ENCODE data around the gene RBM20.
"Not testable (repeated sequence)": the region's sequence is repeated elsewhere in the genome, so short reads cannot be mapped to it uniquely, and the experiment has no call there.

RBM20 gene

DNA sequence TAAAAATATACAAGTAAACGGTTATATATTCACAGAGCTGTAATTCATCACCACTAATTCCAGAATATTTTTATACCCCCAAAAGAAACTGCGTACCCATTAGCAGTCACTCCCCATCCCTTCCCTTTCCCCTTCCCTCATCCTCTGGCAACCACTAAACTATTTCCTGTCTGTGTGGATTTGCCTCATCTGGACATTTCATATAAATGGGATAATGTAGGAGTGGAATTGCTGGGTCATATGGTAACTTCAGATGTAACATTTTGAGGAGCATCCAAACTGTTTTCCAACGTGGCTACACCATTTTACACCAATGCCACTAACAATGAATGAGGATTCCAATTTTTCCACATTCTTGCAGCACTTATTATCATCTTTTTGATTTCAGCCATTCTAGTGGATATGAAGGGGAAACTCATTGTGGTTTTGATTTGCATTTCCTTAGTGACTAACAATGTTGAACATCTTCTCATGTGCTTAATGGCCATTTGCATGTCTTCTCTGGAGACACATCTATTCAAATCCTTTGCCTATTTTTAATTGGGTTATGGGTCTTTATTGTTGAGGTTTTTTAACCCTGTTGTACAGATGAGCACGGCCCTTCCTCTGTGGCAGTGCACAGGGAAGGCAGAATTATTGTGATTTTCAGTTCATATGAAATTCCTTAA lies 79.2 kb downstream of the RBM20 start:
- Histone ChIP-seq H3K4me3 (ENCODE audit: control insufficient read depth in 1 of 7, extremely low read depth in 1 of 7, insufficient read depth in 4 of 7, low read depth in 2 of 7, low read length in 6 of 7) (no peak overlapping the region), H3K36me3 (ENCODE audit: control insufficient read depth in 4 of 4, insufficient read depth in 4 of 4, low read length in 3 of 4) (no peaks in the 10 kb centered on the region), H3K27ac (ENCODE audit: insufficient read depth in 1 of 2, low read depth in 1 of 2, low read length in 2 of 2, poor library complexity in 1 of 2, severe bottlenecking in 2 of 2) (no peak overlapping the region), H3K4me1 (ENCODE audit: control extremely low read depth in 1 of 4, control insufficient read depth in 4 of 4, insufficient read depth in 4 of 4, low read length in 3 of 4) (peaks cover 0 to 4% (median under 1%) of the 10 kb centered on the region in 4 experiments), H3K9me3 (ENCODE audit: control extremely low read depth in 1 of 5, control insufficient read depth in 4 of 5, insufficient read depth in 2 of 5, low read depth in 1 of 5, low read length in 4 of 5) (no peaks in the 10 kb centered on the region), H3K27me3 (replicated peaks in 2 of 5; ENCODE audit: control insufficient read depth in 4 of 5, insufficient read depth in 5 of 5, low read length in 4 of 5) (no peaks in the 10 kb centered on the region)
- DNase-seq, result peak in 2 of 3 donors; percentile 37 to 42
- CTCF ChIA-PET, result interaction anchor here (0.7 to 1.3 kb wide), 4 partner anchors 9 to 170 kb away, joined by 3 to 4 read pairs (median 3); no protein-coding TSS in a partner anchor
- POLR2A ChIA-PET, result no interaction called here
- WGBS (ENCODE audit: insufficient coverage), result 93% methylated on average over 3 of the region's 4 CpGs

GRCh38 chr10:110724116-110724921 lies 80.2 kb downstream of the RBM20 start:
- no peak for DNase-seq
- H3K27me3 ChIP-seq (replicated peaks in 2 of 5; ENCODE audit: control insufficient read depth in 4 of 5, insufficient read depth in 5 of 5, low read length in 4 of 5), result peaks cover 0 to under 1% (median 0%) of the 10 kb centered on the region in 5 experiments
- H3K9me3 ChIP-seq (ENCODE audit: control extremely low read depth in 1 of 5, control insufficient read depth in 4 of 5, insufficient read depth in 2 of 5, low read depth in 1 of 5, low read length in 4 of 5), result no peaks in the 10 kb centered on the region
- no peaks in the 10 kb centered on the region for H3K36me3 ChIP-seq (ENCODE audit: control insufficient read depth in 4 of 4, insufficient read depth in 4 of 4, low read length in 3 of 4)
- WGBS (ENCODE audit: insufficient coverage), result 67% methylated on average over 5 of the region's 7 CpGs
- POLR2A ChIA-PET, result no interaction called here
- H3K27ac ChIP-seq (ENCODE audit: insufficient read depth in 1 of 2, low read depth in 1 of 2, low read length in 2 of 2, poor library complexity in 1 of 2, severe bottlenecking in 2 of 2), result no peak overlapping the region
- no peak overlapping the region for H3K4me3 ChIP-seq (ENCODE audit: control insufficient read depth in 1 of 7, extremely low read depth in 1 of 7, insufficient read depth in 4 of 7, low read depth in 2 of 7, low read length in 6 of 7)
- H3K4me1 ChIP-seq (ENCODE audit: control extremely low read depth in 1 of 4, control insufficient read depth in 4 of 4, insufficient read depth in 4 of 4, low read length in 3 of 4), result peaks cover 0 to 4% (median 0%) of the 10 kb centered on the region in 4 experiments
- CTCF ChIA-PET, result interaction anchor here (0.8 to 1.0 kb wide), 2 partner anchors 17 to 114 kb away, joined by 3 read pairs; no protein-coding TSS in a partner anchor

DNA sequence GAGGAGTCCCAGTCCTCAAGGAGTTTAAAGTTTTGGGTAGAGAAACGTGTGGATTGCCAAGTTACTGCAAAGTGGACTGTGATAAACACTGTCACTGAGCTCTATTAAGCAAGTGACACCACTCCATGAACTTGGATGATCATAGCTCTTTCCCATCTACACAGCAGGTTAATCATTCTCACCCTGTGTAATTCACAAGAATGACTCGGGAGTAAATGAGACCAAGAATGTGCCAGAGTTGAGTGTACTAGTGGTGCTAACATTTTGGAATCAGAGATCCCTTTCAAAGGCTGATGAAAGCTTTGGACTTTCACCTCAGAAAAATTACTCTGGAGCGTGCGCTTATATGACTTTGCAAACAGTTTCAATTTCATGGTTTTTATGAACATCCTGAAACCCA lies 80.8 kb downstream of the RBM20 start:
- H3K27me3 ChIP-seq (replicated peaks in 2 of 5; ENCODE audit: control insufficient read depth in 4 of 5, insufficient read depth in 5 of 5, low read length in 4 of 5), result peaks cover 0 to 3% (median 0%) of the 10 kb centered on the region in 5 experiments
- no peak overlapping the region for H3K27ac ChIP-seq (ENCODE audit: insufficient read depth in 1 of 2, low read depth in 1 of 2, low read length in 2 of 2, poor library complexity in 1 of 2, severe bottlenecking in 2 of 2)
- WGBS (ENCODE audit: insufficient coverage), result 96% methylated on average over 4 of the region's 4 CpGs
- peaks cover 0 to 4% (median 0%) of the 10 kb centered on the region in 4 experiments for H3K4me1 ChIP-seq (ENCODE audit: control extremely low read depth in 1 of 4, control insufficient read depth in 4 of 4, insufficient read depth in 4 of 4, low read length in 3 of 4)
- ChIA-PET CTCF (interaction anchor here (0.8 kb wide), 1 partner anchor 114 kb away, joined by 3 read pairs; no protein-coding TSS in a partner anchor), POLR2A (no interaction called here)
- H3K4me3 ChIP-seq (ENCODE audit: control insufficient read depth in 1 of 7, extremely low read depth in 1 of 7, insufficient read depth in 4 of 7, low read depth in 2 of 7, low read length in 6 of 7), result no peak overlapping the region
- H3K9me3 ChIP-seq (ENCODE audit: control extremely low read depth in 1 of 5, control insufficient read depth in 4 of 5, insufficient read depth in 2 of 5, low read depth in 1 of 5, low read length in 4 of 5), result no peaks in the 10 kb centered on the region
- no peak for DNase-seq
- H3K36me3 ChIP-seq (ENCODE audit: control insufficient read depth in 4 of 4, insufficient read depth in 4 of 4, low read length in 3 of 4), result no peaks in the 10 kb centered on the region

DNA sequence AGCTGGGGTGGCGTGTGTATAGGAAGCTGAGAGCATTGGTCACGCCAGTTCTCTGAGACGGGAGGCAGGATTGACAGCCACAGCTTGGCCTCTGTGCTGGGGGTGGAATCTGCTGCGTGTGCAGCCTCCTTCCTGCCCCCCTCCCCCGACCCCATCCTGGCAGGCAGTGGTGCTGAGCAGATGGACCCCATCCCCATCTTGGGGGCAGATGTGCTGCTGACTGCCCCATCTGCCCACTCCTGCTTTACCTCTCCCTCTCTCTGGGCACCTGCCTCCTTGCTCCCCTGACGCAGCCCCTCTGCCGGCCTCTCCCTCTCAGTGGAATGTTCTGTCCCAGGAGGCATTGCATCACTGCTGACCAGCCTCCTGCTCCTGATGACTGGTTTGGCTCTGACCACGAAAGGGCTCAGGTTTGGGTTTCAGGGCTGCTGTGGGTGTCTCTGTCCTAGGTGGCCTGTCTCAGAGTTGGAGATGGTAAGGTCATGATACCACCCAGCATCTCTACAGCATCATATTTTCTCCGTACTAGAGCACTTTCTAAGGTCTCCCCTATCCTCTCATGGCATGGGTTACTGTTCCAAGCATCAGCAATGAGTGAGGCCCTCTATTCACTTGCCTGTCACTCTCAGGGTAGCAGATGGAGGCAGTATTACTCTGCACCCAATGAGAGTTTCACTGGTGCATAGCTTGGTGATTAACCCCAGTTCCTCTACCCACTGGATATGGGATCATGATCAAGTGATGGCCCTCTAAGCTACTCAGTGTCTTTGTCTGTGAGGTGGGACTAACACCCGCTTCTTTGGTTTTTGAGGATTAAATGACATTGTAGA lies 81.9 kb downstream of the RBM20 start:
- WGBS (ENCODE audit: insufficient coverage), result 83% methylated on average over 6 of the region's 10 CpGs
- Histone ChIP-seq H3K36me3 (ENCODE audit: control insufficient read depth in 4 of 4, insufficient read depth in 4 of 4, low read length in 3 of 4) (no peaks in the 10 kb centered on the region), H3K9me3 (ENCODE audit: control extremely low read depth in 1 of 5, control insufficient read depth in 4 of 5, insufficient read depth in 2 of 5, low read depth in 1 of 5, low read length in 4 of 5) (no peaks in the 10 kb centered on the region), H3K4me3 (ENCODE audit: control insufficient read depth in 1 of 7, extremely low read depth in 1 of 7, insufficient read depth in 4 of 7, low read depth in 2 of 7, low read length in 6 of 7) (no peak overlapping the region), H3K27me3 (replicated peaks in 2 of 5; ENCODE audit: control insufficient read depth in 4 of 5, insufficient read depth in 5 of 5, low read length in 4 of 5) (peaks cover 0 to 3% (median 0%) of the 10 kb centered on the region in 5 experiments), H3K27ac (ENCODE audit: insufficient read depth in 1 of 2, low read depth in 1 of 2, low read length in 2 of 2, poor library complexity in 1 of 2, severe bottlenecking in 2 of 2) (no peak overlapping the region), H3K4me1 (ENCODE audit: control extremely low read depth in 1 of 4, control insufficient read depth in 4 of 4, insufficient read depth in 4 of 4, low read length in 3 of 4) (peaks cover 0 to 4% (median 0%) of the 10 kb centered on the region in 4 experiments)
- POLR2A ChIA-PET, result no interaction called here
- CTCF ChIA-PET, result interaction anchor here (0.8 kb wide), 1 partner anchor 53 kb away, joined by 4 read pairs; no protein-coding TSS in a partner anchor
- DNase-seq, result no peak

DNA sequence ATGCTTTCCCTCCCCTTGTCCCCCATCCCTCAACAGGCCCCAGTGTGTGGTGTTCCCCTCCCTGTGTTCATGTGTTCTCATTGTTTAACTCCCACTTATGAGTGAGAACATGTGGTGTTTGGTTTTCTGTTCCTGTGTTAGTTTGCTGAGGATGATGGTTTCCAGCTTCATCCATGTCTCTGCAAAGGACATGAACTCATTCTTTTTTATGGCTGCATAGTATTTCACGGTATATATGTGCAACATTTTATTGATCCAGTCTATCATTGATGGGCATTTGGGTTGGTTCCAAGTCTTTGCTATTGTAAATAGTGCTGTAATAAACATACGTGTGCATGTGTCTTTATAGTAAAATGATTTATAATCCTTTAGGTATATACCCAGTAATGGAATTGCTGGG lies 83.6 kb downstream of the RBM20 start:
- H3K9me3 ChIP-seq (ENCODE audit: control extremely low read depth in 1 of 5, control insufficient read depth in 4 of 5, insufficient read depth in 2 of 5, low read depth in 1 of 5, low read length in 4 of 5); POLR2A ChIA-PET; H3K36me3 ChIP-seq (ENCODE audit: control insufficient read depth in 4 of 4, insufficient read depth in 4 of 4, low read length in 3 of 4); H3K4me3 ChIP-seq (ENCODE audit: control insufficient read depth in 1 of 7, extremely low read depth in 1 of 7, insufficient read depth in 4 of 7, low read depth in 2 of 7, low read length in 6 of 7); DNase-seq; H3K27ac ChIP-seq (ENCODE audit: insufficient read depth in 1 of 2, low read depth in 1 of 2, low read length in 2 of 2, poor library complexity in 1 of 2, severe bottlenecking in 2 of 2); CTCF ChIA-PET; H3K4me1 ChIP-seq (ENCODE audit: control extremely low read depth in 1 of 4, control insufficient read depth in 4 of 4, insufficient read depth in 4 of 4, low read length in 3 of 4); H3K27me3 ChIP-seq (replicated peaks in 2 of 5; ENCODE audit: control insufficient read depth in 4 of 5, insufficient read depth in 5 of 5, low read length in 4 of 5): not testable (repeated sequence)
- no CpG with 5 or more reads among the region's 2 CpGs for WGBS (ENCODE audit: insufficient coverage)

- H3K4me1 ChIP-seq (ENCODE audit: control extremely low read depth in 1 of 4, control insufficient read depth in 4 of 4, insufficient read depth in 4 of 4, low read length in 3 of 4), result no peaks in the 10 kb centered on the region
- ChIA-PET CTCF (interaction anchor here (1.0 to 2.1 kb wide), 3 partner anchors 11 to 58 kb away, joined by 3 to 8 read pairs (median 5); no protein-coding TSS in a partner anchor), POLR2A (no interaction called here)
- no peaks in the 10 kb centered on the region for H3K9me3 ChIP-seq (ENCODE audit: control extremely low read depth in 1 of 5, control insufficient read depth in 4 of 5, insufficient read depth in 2 of 5, low read depth in 1 of 5, low read length in 4 of 5)
- no peak overlapping the region for H3K4me3 ChIP-seq (ENCODE audit: control insufficient read depth in 1 of 7, extremely low read depth in 1 of 7, insufficient read depth in 4 of 7, low read depth in 2 of 7, low read length in 6 of 7)
- peaks cover 0 to 20% (median 13%) of the 10 kb centered on the region in 5 experiments for H3K27me3 ChIP-seq (replicated peaks in 2 of 5; ENCODE audit: control insufficient read depth in 4 of 5, insufficient read depth in 5 of 5, low read length in 4 of 5)
- H3K36me3 ChIP-seq (ENCODE audit: control insufficient read depth in 4 of 4, insufficient read depth in 4 of 4, low read length in 3 of 4), result no peaks in the 10 kb centered on the region
- WGBS (ENCODE audit: insufficient coverage), result 100% methylated on average over 3 of the region's 11 CpGs
- no peak for DNase-seq
- H3K27ac ChIP-seq (ENCODE audit: insufficient read depth in 1 of 2, low read depth in 1 of 2, low read length in 2 of 2, poor library complexity in 1 of 2, severe bottlenecking in 2 of 2), result no peak overlapping the region
Observed at GRCh38 chr10:110730345-110731050, 86.4 kb downstream of the RBM20 start.
